ENCODE data around the gene BPIFB4.

GRCh38 chr20:33137195-33137594 lies 57.8 kb downstream of the BPIFB4 start:
- TF ChIP-seq ZFX (IDR thresholded peaks at IDR 0.05) (no peak), CTCF (conservative IDR thresholded peaks at IDR 0.05) (no peak)
